ENCODE measurements around the gene USF3. TPM values are rescaled to one million over a fixed set of nuclear protein-coding genes. Genes with fewer than 3 reads are reported as not detected.

The USF3 gene
- total RNA-seq, 1 donor from 2014 or later, result 6.4 TPM

DNA sequence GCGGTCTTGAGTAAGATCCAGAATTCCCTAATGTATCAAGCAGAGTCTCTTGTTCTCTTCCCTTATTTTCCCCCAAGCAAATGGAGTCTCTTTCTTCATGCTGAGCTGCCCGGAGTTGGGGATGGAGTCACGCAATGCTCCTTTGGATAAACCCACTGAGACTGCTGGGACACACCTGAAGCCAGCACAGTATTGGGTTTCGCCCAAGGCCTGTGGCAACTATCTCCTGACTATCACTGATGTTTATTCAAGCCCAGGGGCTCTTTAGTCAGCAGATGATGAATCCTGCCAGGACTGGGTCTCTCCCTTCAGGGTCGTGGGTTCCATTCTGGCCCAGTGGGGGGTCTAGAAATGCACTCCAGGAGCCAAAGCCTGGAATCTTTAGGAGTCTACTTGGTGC is 11.3 kb downstream of the USF3 start:
- H3K4me3 ChIP-seq (ENCODE audit: low read depth, low read length), result no peak overlapping the region
- DNase-seq (ENCODE audit: low read depth), result no peak
- no peak for TF ChIP-seq CTCF (conservative IDR thresholded peaks at IDR 0.05; ENCODE audit: low read depth, low read length)

GRCh38 chr3:113684271-113684819 is 12.1 kb downstream of the USF3 start:
- H3K4me3 ChIP-seq (ENCODE audit: low read depth, low read length), result no peak overlapping the region
- TF ChIP-seq CTCF (conservative IDR thresholded peaks at IDR 0.05; ENCODE audit: low read depth, low read length), result no peak
- DNase-seq (ENCODE audit: low read depth), result no peak

DNA sequence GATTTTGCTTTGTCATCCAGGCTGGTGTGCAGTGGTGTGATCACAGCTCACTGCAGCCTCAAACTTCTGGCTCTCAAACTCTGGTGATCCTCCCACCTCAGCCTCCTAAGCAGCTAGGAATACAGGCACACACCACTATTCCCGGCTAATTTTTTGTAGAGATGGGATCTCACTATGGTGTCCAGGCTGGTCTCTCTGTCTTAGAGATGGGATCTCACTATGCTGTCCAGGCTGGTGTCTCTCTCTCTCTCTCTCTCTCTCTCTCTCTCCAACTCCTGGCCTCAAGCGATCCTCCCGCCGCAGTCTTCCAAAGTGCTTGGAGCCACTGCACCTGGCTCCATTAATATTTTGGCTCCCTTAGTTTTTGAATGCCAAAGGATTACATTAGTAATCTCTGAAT is 17.7 kb downstream of the USF3 start:
- TF ChIP-seq CTCF (conservative IDR thresholded peaks at IDR 0.05; ENCODE audit: low read depth, low read length), result no peak
- H3K4me3 ChIP-seq (ENCODE audit: low read depth, low read length), result no peak overlapping the region
- DNase-seq (ENCODE audit: low read depth), result no peak

DNA sequence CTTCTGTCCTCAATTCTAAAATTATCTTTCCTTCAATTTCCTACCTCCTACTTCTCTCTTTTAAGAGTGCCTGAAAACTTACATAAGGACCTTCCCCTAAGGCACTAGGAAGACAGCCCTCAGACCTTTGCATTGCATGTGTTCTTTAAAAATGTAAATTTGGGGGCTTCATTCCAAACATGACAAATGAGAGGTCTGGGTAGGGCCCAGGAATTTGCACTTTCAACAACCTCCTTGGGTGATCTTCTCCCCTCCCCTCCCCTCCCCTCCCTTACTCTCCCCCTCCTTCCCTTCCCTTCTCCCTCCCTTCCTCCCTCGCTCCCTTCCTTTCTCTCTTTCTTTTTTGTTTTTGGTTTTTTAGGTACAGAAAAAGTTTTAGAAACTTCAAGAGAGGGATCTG is 18.7 kb downstream of the USF3 start:
- DNase-seq (ENCODE audit: low read depth), result no peak
- no peak overlapping the region for H3K4me3 ChIP-seq (ENCODE audit: low read depth, low read length)
- TF ChIP-seq CTCF (conservative IDR thresholded peaks at IDR 0.05; ENCODE audit: low read depth, low read length), result no peak

- TF ChIP-seq CTCF (conservative IDR thresholded peaks at IDR 0.05; ENCODE audit: low read depth, low read length), result no peak
- no peak for DNase-seq (ENCODE audit: low read depth)
- no peak overlapping the region for H3K4me3 ChIP-seq (ENCODE audit: low read depth, low read length)
These were observed 20.2 kb downstream of the USF3 start for GRCh38 chr3:113676261-113676660.

DNA sequence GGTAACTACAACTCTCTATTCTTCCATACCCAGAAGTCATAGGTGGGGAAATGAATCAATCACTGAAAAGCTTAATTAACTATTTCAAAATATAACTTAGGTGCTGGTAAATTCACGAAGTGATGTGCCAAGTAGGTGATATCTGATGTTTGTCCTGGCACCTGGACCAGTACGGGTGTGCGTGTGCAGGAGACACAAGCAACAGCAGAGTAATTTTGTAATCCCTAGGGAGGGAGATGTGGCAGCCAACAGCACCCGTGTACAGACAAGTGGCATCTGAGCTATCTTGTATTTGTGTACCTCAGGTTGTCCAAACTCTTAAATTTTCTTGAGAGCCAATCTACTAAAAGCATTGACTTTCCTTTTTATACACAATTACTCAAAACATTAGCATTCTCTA is 22.8 kb downstream of the USF3 start:
- H3K4me3 ChIP-seq (ENCODE audit: low read depth, low read length), result no peak overlapping the region
- no peak for DNase-seq (ENCODE audit: low read depth)
- no peak for TF ChIP-seq CTCF (conservative IDR thresholded peaks at IDR 0.05; ENCODE audit: low read depth, low read length)

GRCh38 chr3:113668015-113668414 is 28.4 kb downstream of the USF3 start:
- TF ChIP-seq CTCF (conservative IDR thresholded peaks at IDR 0.05; ENCODE audit: low read depth, low read length), result no peak
- no peak for DNase-seq (ENCODE audit: low read depth)
- H3K4me3 ChIP-seq (ENCODE audit: low read depth, low read length), result no peak overlapping the region

Data from epithelial cell of proximal tubule (primary cell).